Type B pancreatic cell (in vitro differentiated cells): ENCODE measurements around the gene BICD1. TPM values are rescaled to one million over a fixed set of nuclear protein-coding genes. Genes with fewer than 3 reads are reported as not detected.

ENCODE experiments used
- DNase-seq: peaks from one replicate; pipeline ENCODE4 v3.0.0; 2021; ENCODE audit warnings: mixed read lengths; ENCODE audit not compliant: unreplicated experiment; ENCODE audit errors: extremely low spot score
- H3K27ac Mint-ChIP-seq: 2 replicates; pipeline ENCODE4 v1.8.0; 2021; ENCODE audit warnings: mild to moderate bottlenecking, mixed read lengths
- H3K27me3 Mint-ChIP-seq: 2 replicates; pipeline ENCODE4 v1.8.0; 2021; ENCODE audit warnings: mixed read lengths
- H3K36me3 Mint-ChIP-seq: 2 replicates; pipeline ENCODE4 v1.8.0; 2021; ENCODE audit warnings: mixed read lengths
- H3K4me1 Mint-ChIP-seq: one replicate; pipeline ENCODE4 v1.8.0; 2021; ENCODE audit warnings: mixed read lengths; ENCODE audit not compliant: unreplicated experiment
- H3K4me3 Mint-ChIP-seq: 2 replicates; pipeline ENCODE4 v1.8.0; 2021; ENCODE audit warnings: mild to moderate bottlenecking, mixed read lengths
- H3K9me3 Mint-ChIP-seq: 2 replicates; pipeline ENCODE4 v1.8.0; 2021; ENCODE audit warnings: mixed read lengths
- total RNA-seq: library from RNA; stranded (reverse); gene quantifications from 2 replicates; pipeline ENCODE4 v1.2.1, GENCODE V29; 2021; ENCODE audit warnings: low replicate concordance
- TF ChIP-seq, protein P1 (sequence below): fragments of 200-600 bp; sonication (generic); conservative IDR thresholded peaks from 2 replicates; pipeline ENCODE4 v1.5.0; 2021; ENCODE audit warnings: antibody characterized with exemption, mild to moderate bottlenecking

BICD1 gene
- total RNA-seq, 1 donor from 2014 or later, result 37.7 TPM

DNA sequence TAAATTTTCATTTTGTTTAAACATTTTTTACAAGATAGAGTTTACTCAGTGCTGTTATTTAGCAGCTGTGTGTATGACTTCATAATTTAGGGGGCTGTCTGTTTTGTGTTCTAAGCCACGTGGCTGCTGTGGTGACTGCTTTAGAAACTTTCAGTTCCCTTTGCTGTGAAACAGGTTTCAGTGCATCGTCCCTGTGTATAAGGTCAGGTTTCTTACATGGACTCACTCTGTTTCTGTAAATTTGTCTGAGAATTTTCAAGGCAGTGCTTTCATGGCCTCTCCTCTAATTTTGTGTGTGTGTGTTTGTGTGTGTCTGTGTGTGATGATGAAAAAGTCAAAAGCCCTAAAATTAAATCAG lies 32.4 kb downstream of the BICD1 start:
- peaks cover 14% of the 10 kb centered on the region for H3K36me3 Mint-ChIP-seq
- peak overlapping the region; percentile 81 for H3K4me3 Mint-ChIP-seq
- H3K27ac Mint-ChIP-seq, result peak overlapping the region; percentile 82
- H3K9me3 Mint-ChIP-seq, result no peaks in the 10 kb centered on the region
- H3K4me1 Mint-ChIP-seq, result peaks cover 3% of the 10 kb centered on the region
- no peak for DNase-seq
- H3K27me3 Mint-ChIP-seq, result no peaks in the 10 kb centered on the region
- TF ChIP-seq, protein P1, sequence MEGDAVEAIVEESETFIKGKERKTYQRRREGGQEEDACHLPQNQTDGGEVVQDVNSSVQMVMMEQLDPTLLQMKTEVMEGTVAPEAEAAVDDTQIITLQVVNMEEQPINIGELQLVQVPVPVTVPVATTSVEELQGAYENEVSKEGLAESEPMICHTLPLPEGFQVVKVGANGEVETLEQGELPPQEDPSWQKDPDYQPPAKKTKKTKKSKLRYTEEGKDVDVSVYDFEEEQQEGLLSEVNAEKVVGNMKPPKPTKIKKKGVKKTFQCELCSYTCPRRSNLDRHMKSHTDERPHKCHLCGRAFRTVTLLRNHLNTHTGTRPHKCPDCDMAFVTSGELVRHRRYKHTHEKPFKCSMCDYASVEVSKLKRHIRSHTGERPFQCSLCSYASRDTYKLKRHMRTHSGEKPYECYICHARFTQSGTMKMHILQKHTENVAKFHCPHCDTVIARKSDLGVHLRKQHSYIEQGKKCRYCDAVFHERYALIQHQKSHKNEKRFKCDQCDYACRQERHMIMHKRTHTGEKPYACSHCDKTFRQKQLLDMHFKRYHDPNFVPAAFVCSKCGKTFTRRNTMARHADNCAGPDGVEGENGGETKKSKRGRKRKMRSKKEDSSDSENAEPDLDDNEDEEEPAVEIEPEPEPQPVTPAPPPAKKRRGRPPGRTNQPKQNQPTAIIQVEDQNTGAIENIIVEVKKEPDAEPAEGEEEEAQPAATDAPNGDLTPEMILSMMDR, result no peak

DNA sequence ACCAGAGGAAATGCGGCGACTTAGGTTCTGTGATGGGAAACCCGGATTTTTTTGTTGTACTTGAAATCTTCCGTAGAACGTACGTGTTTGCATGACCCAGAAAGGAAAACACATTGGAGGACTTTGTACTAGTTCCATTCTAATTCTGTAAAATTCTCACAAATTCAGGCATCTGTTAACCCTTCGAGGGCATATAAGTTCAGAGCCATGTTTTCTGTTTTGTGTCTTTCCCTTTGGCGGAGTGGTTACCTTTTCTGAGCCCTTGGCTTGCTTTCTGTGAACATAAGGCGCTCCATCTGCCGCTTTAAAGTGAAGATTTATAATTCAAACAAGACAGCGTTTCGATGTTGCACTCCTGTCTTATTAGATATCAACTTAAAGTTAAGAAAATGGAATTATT lies 34.2 kb downstream of the BICD1 start:
- Mint-ChIP-seq H3K27ac (no peak overlapping the region), H3K4me3 (peak overlapping the region; percentile 35)

DNA sequence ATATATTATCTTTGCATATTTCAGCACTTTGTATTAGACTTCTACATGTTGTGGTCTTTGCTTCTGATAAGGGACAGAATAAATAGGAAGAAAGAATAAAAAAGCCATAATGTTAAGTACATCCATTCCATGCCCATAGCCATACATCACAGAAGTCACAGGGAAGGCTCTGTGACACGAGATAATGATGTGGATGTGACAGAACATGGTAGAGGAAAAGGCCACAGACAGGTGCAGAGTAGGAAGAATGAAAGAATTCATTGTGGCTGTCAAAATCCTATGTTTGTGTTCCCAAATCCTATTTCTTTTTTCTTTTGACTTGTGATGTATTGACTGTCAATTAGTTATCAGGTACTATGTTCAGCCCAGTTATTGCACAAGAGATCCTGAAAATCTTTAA lies 38.4 kb downstream of the BICD1 start:
- H3K36me3 Mint-ChIP-seq, result peaks cover 14% of the 10 kb centered on the region

More for the DNA sequence above, 34.2 kb downstream of the BICD1 start:
- no peaks in the 10 kb centered on the region for H3K9me3 Mint-ChIP-seq
- TF ChIP-seq, protein P1, result no peak
- peaks cover 3% of the 10 kb centered on the region for H3K4me1 Mint-ChIP-seq
- peaks cover 10% of the 10 kb centered on the region for H3K36me3 Mint-ChIP-seq
- no peaks in the 10 kb centered on the region for H3K27me3 Mint-ChIP-seq
- DNase-seq, result no peak

DNA sequence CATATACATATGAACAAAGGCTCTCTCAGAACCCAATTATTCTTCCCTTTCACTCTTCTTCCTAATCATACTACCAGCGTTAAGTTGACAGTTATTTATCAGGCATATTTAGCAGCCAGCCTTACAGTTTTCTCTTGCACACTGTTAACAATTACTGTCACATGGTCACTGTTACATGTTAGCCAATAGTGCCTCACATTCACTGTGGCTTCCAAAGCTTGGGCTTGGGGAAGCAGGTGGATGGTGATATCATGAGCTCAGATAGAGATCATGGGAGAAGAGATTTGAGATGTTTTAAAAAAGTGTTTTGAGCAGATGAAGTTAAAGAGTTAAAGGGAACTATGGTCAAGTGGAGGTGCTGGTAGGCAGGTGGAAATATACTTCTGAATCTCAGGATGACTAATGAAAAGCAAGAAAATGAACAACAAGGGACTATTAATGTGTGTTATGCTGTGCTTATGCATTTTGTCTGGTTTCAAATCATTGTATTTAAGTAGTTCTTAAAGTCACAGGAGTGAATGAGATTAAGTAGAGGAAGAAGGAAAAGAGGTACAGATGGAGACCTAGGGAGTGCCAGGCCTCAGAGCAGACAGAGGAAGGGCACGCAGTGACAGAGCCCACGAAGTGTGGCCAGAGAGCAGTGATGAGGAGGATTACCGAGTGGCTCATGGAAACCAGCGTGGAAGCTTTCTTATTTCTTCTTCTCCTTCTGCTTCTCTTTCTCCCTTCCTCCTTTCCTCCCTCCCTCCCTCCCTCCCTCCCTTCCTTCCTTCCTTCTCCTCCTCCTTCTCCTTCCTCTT lies 39.6 kb downstream of the BICD1 start:
- no peaks in the 10 kb centered on the region for H3K4me1 Mint-ChIP-seq
- DNase-seq, result no peak
- TF ChIP-seq, protein P1, result no peak
- no peaks in the 10 kb centered on the region for H3K9me3 Mint-ChIP-seq
- H3K27ac Mint-ChIP-seq, result no peak overlapping the region
- H3K4me3 Mint-ChIP-seq, result no peak overlapping the region
- no peaks in the 10 kb centered on the region for H3K27me3 Mint-ChIP-seq
- H3K36me3 Mint-ChIP-seq, result peaks cover 26% of the 10 kb centered on the region

More for the DNA sequence above, 38.4 kb downstream of the BICD1 start:
- Mint-ChIP-seq H3K9me3 (no peaks in the 10 kb centered on the region), H3K27ac (no peak overlapping the region), H3K4me3 (no peak overlapping the region), H3K27me3 (no peaks in the 10 kb centered on the region), H3K4me1 (peaks cover 1% of the 10 kb centered on the region)
- TF ChIP-seq, protein P1, result no peak
- DNase-seq, result no peak

DNA sequence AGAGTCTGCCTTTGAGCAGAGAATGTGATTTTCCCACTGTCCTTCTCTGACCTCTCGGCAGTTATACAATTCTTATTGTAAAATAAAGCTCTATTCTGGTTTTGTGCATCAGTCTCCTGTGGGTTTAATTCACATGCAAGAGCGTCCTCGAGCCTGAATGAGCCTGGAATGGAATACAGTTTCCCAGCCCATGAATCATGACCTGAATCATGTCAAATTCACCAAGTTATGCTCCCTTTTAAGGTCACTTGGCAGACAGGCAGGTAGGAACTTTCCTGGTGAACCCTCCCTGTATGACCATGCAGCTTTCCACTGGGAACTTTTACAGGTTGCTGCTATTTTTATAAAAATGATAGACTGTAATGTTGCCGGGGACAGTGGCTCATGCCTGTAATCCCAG lies 41.7 kb downstream of the BICD1 start:
- H3K27ac Mint-ChIP-seq, result no peak overlapping the region
- no peaks in the 10 kb centered on the region for H3K27me3 Mint-ChIP-seq
- no peaks in the 10 kb centered on the region for H3K4me1 Mint-ChIP-seq
- TF ChIP-seq, protein P1, result no peak
- H3K36me3 Mint-ChIP-seq, result peaks cover 30% of the 10 kb centered on the region
- no peak for DNase-seq
- H3K4me3 Mint-ChIP-seq, result no peak overlapping the region
- no peaks in the 10 kb centered on the region for H3K9me3 Mint-ChIP-seq
